NCI-H2029 (cell line): ENCODE measurements around the gene MAGI1.

Experiments used
- DNase-seq: peaks from one replicate; lab custom pipeline; 2025; lab: John Stamatoyannopoulos, UW

The MAGI1 gene

GRCh38 chr3:65945480-65945879 is 93.2 kb downstream of the MAGI1 start:
- DNase-seq: no peak

- DNase-seq: no peak
These were observed 94.5 kb downstream of the MAGI1 start for GRCh38 chr3:65944252-65944651.

DNA sequence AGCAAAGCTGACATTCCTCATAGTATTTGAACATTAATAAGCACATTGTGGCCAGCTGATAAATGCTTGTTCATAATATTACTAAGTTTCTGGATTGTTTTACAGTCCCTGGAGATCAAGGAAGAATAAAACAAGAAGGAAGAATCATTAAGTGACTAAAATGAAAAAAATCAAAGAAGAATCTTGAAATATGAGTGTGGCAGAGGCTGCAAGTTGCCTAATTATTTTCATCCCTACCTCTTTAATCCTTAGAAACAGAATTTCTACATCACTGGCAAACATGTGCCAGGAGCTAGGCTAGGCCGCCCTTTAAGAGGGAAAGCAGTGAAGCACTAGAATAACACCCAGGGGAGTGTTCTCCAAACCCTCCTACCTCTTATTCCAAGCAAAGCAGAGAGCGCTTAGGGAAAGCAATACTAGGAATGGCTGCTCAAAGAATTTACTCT is 98.9 kb downstream of the MAGI1 start:
- no peak for DNase-seq

- no peak for DNase-seq
These were observed 99.5 kb downstream of the MAGI1 start for GRCh38 chr3:65939184-65939583.

- DNase-seq: no peak
These were observed 100.0 kb downstream of the MAGI1 start for GRCh38 chr3:65938676-65939075.

GRCh38 chr3:65938147-65938546 is 100.6 kb downstream of the MAGI1 start:
- no peak for DNase-seq

GRCh38 chr3:65936908-65937638 is 101.6 kb downstream of the MAGI1 start:
- DNase-seq: no peak

DNA sequence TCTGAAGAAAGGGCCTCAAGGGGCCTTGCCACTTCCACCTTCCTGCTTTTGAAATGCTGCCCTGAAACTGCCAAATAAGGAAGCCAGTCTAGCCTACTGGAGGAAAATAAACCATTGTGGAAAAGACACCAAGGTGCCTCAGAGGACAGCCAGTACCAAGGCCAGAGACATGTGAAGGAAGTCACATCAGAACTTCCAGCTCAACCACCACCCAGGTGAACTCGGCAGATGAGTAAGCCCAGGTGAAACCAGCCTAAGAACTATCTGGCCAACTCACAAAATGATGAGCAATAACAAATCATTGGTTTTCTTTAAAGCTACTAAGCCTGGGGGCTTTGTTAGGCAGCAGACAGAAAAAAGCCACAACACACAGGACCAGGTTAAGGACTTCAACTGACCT is 103.0 kb downstream of the MAGI1 start:
- DNase-seq: no peak

GRCh38 chr3:65930648-65931047 is 108.1 kb downstream of the MAGI1 start:
- no peak for DNase-seq

DNA sequence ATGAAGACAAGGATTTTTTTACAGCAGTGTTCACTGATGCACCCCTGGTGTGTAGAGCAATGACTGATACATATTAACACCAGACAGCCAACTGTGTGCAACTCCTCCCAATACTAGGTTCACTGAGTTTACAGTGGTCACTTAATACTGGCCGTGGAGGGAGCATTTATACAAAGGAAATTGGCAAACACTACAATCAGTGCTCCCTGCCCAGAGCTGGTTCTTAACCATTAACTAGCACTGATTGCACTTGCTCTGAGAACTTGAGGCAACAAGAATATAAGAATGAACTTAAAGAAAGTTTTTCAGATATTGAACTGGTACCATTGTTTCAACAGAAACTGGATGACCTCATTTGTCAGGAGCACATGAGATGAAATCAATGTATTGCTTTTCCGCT is 110.6 kb downstream of the MAGI1 start:
- no peak for DNase-seq

DNA sequence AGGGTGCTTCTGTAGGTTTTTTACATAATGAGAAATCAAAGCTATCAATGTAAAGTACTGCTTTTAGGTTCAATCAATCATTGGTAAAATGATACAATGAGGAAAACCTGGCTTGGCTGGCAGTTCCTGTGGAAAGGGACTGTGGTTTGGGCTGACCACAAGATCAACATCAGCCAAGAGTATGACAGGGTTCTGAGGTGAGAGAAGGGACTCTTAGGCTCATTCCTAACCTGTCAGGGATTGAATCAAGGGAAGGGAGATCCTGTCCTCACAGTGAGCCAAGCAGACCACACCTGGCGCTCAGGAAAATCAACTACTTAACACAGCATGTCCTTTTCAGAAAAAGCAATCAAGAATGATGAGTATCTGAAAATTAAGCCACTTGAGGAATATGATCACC is 111.1 kb downstream of the MAGI1 start:
- DNase-seq: peak; percentile 69

DNA sequence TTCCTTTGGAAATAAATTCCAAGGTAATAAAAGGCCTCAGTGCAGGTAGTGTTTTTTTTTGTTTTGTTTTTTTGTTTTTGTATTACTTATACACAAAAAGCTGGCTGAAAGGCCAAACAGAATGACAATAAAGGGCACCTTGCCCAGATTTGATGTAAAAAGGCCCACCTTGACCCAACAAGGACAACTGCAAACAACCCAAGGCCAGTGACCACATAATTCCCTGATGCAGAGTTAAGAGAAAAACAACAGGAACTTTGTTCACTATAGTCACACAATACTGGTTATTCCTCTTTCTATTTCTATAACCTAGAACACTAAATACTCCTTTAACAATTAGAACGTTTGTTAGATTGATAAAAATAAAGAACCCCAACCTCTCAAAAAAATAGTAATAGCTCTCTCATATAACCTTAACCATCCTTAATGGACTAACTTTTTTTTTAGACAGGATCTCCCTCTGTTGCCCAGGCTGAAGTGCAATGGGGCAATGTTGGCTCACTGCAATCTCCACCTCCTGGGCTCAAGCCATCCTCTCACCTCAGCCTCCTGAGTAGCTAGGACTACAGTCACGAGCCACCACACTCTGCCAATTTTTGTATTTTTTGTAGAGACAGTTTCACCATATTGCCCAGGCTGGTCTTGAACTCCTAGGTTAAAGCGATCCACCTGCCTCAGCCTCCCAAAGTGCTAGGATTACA is 113.3 kb downstream of the MAGI1 start:
- no peak for DNase-seq

DNA sequence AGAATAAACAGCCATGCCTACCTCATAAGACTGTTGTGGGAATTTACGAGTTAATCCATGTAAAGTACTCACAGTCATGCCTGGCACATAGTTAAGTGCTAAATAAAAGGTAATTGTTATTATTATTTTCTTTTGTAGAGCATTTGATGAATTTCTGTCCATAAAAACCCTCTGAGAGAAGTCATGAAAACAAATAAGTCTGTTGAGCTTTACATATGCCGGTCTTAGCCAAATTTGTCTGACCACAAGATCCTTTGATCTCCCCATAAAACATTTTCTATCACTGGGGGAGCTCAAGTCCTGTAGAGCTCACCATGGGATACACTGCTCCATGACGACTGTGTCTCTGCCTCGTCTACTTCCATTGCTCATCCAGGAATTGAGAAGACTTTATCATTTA is 114.0 kb downstream of the MAGI1 start:
- DNase-seq: no peak

GRCh38 chr3:65922441-65922840 is 116.3 kb downstream of the MAGI1 start:
- no peak for DNase-seq

DNA sequence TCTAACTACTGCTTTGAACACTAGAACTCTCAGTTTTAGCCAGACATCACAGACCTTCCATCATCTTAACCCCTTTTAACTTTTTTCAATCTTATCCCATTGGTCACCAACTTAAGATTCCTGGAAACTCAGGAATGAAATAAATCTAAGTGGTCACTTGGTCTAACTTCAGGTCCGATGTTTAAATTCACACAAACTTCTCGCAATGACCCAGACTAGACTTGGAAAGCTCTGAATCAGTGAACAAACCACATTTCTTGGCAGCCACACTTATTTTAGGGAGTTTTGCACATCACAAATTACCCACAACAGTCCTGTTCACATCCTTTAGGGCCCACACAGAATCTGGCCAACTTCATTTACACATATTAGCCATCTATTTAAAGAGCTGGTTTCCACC is 118.9 kb downstream of the MAGI1 start:
- DNase-seq: no peak

DNA sequence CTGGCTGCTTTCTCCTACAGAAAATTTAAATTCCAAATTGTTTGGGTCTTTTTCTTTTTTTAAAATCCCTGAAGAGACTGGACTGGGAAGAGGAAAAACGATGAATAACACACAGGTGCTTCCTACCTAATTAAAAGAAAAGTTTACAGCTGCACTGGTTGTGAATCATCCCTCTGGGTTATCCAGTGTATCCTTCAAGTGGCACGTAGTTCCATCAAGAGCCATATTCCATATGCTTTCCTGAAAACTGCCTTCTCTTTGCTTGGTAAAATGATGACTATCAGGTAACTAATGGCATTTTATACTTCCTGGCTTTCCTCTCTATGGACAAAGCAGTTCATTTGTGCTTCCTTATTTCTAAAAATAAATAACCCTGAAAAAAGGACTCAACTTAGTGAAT is 123.2 kb downstream of the MAGI1 start:
- DNase-seq: no peak

DNA sequence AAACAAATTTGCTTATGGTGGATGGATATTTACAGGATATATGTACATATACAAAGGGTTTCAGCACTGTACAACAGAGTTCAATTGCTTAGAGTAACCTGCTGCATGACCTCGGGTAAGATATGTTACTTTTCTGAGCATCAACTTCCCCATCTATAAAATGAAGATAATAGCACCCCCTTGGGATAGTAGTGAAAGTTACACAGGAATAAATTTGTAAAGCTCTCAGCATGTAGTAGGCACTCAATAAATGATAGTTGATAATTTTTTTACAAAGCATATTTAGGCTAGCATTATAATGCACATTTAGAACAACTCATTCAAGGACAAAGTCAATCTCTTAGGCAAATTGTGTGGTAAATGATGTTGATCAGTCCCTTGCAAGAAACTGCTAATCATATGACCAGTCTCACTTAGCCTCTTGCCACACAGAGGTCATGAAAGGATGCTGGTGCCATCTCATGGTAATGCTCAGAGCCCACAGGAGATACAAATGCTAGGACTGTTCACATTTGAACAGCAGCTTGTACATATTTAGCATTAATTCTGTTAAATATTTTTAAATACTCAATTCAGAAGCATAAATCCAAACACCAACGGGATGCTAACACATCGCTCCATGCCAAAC is 123.9 kb downstream of the MAGI1 start:
- no peak for DNase-seq

DNA sequence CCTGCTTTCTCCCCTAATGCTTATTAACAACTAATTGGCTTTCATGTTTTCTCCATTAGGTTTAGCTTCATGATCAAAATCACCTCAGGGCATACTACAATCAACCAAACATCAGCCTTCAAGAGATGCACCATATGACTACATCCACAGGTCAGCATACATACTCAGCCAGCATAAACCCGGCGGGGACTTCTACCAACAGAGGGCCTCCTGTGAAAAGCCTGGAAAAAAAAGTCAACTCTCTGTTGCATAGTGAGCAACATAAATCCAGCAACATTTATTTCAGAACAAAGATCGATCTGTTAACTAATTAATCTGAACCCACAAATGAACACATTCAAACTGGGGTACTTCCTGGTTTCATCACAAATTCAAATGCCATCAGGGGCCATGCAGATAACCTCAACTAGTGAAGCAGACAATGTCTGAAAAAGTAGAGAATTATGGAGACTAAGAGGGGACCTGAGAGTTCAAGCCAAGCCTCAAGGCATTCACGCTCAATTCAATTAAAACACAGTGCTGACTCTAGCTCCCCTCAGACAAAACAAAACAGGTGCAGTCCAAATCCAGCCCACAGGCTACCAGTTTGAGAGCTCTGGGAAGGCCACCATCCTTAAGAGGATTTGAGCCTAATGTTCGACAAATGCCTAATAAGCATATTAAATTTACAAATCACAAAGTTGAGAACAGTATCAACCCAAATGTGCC is 124.5 kb downstream of the MAGI1 start:
- no peak for DNase-seq

DNA sequence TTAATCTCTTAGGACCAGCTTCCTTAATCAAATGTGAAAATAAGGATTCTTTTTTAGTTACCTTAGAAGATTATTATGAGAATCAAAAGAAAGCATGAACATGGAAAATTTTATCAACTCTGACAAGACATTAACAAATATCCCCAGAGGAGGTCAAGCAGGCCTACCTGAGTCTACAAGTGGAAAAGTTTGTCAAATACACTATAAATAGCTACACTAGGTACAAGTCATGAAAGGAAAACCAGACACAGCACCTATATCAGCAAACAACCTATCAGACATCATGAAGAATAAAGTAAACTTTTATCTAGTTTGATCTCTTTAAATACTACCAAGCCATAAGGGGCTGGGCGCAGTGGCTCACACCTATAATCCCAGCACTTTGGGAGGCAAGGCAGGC is 126.1 kb downstream of the MAGI1 start:
- DNase-seq: no peak

- no peak for DNase-seq
These were observed 130.1 kb downstream of the MAGI1 start for GRCh38 chr3:65908588-65908987.

GRCh38 chr3:65907232-65908130 is 131.2 kb downstream of the MAGI1 start:
- no peak for DNase-seq

- no peak for DNase-seq
These were observed 132.9 kb downstream of the MAGI1 start for GRCh38 chr3:65905771-65906170.
